ENCODE measurements around the gene KLHL15.

DNA sequence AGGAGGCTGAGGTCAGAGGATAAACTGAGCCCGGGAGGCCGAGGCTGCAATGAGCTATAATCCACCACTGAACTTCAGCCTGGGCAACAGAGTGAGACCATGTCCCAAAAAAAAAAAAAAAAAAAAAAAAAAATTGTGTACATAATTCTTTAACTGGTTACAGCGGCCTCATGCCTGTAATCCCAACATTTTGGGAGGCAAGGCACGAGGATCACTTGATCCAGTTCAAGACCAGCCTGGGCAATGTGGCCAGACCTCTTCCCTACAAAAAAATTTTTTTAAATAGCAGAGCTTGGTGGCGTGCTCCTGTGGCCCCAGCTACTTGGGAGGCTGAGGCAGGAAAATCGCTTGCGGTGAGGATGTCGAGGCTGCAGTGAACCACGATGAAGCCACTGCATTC lies 9.3 kb downstream of the KLHL15 start:
- TF ChIP-seq POLR2AphosphoS5 (IDR thresholded peaks at IDR 0.05; ENCODE audit: low read depth) (no peak), CTCF (conservative IDR thresholded peaks at IDR 0.05; ENCODE audit: low read depth in 2 of 2) (no peak), EZH2 (IDR thresholded peaks at IDR 0.05; ENCODE audit: low read depth, unreplicated experiment) (no peak), ZNF331 (CRISPR knock-in tag; IDR thresholded peaks at IDR 0.05; ENCODE audit: low read depth) (no peak), NANOG (IDR thresholded peaks at IDR 0.05; ENCODE audit: borderline replicate concordance) (no peak), EZH2phosphoT487 (IDR thresholded peaks at IDR 0.05; ENCODE audit: unreplicated experiment) (no peak), JUNB (IDR thresholded peaks at IDR 0.05; ENCODE audit: unreplicated experiment) (no peak), ZNF114 (CRISPR knock-in tag; IDR thresholded peaks at IDR 0.05) (no peak), REST (IDR thresholded peaks at IDR 0.05; ENCODE audit: unreplicated experiment) (no peak)
- TF ChIP-seq, protein P1, sequence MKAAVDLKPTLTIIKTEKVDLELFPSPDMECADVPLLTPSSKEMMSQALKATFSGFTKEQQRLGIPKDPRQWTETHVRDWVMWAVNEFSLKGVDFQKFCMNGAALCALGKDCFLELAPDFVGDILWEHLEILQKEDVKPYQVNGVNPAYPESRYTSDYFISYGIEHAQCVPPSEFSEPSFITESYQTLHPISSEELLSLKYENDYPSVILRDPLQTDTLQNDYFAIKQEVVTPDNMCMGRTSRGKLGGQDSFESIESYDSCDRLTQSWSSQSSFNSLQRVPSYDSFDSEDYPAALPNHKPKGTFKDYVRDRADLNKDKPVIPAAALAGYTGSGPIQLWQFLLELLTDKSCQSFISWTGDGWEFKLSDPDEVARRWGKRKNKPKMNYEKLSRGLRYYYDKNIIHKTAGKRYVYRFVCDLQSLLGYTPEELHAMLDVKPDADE (IDR thresholded peaks at IDR 0.05): no peak

Data from GM23338 (cell line).